Measurements from ENCODE around the gene CALM3. TPM values are rescaled to one million over a fixed set of nuclear protein-coding genes. Genes with fewer than 3 reads are reported as not detected.

CALM3 gene
- total RNA-seq, 4 donors from 2014 or later, result 114 to 155 (median 129) TPM

DNA sequence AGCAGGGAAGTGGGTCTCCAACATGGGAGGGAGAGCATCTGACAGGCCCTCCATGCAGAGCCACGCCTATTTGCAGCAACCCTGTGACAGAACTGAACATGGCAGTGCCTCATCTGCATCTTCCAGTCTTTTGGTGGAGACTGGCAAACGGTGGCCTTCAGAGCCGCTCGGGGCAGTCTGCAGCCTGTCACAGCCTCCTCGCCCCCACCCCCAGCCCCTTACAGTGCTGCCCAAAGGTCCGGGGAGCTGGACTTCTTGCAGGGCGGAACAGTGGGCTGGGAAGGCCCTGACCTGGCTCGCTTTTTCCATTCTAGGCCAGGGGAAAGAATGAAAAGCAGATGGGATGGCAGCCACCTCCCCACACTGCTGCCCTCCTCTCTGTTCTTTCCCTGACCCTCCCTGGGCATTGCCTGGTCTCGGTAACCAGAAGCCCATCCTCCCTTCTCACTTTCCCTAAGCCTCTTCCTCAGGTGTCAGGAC lies 2.7 kb downstream of the CALM3 start:
- no peak for DNase-seq (ENCODE audit: extremely low spot score)
- peak overlapping the region in 3 of 4 donors; percentile 7 to 99 (median 85) for H3K4me3 ChIP-seq
- intact Hi-C loops (cut with DNase I), result no loop called here
- no peaks in the 10 kb centered on the region for H3K9me3 ChIP-seq
- no peaks in the 10 kb centered on the region for H3K27me3 ChIP-seq
- H3K36me3 ChIP-seq, result peaks cover 11 to 36% (median 31%) of the 10 kb centered on the region in 4 donors
- WGBS, result 81% methylated on average over 3 of the region's 9 CpGs
- peak overlapping the region in 3 of 4 donors; percentile 96 to 98 (median 97) for H3K27ac ChIP-seq (replicated peaks in 1 of 4)
- no peak for TF ChIP-seq POLR2A (IDR thresholded peaks at IDR 0.05; ENCODE audit: low read depth)
- TF ChIP-seq, protein P1, sequence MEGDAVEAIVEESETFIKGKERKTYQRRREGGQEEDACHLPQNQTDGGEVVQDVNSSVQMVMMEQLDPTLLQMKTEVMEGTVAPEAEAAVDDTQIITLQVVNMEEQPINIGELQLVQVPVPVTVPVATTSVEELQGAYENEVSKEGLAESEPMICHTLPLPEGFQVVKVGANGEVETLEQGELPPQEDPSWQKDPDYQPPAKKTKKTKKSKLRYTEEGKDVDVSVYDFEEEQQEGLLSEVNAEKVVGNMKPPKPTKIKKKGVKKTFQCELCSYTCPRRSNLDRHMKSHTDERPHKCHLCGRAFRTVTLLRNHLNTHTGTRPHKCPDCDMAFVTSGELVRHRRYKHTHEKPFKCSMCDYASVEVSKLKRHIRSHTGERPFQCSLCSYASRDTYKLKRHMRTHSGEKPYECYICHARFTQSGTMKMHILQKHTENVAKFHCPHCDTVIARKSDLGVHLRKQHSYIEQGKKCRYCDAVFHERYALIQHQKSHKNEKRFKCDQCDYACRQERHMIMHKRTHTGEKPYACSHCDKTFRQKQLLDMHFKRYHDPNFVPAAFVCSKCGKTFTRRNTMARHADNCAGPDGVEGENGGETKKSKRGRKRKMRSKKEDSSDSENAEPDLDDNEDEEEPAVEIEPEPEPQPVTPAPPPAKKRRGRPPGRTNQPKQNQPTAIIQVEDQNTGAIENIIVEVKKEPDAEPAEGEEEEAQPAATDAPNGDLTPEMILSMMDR (IDR thresholded peaks at IDR 0.05), result no peak
- TF ChIP-seq POLR2AphosphoS5 (IDR thresholded peaks at IDR 0.05), result no peak
- H3K4me1 ChIP-seq, result peaks cover 46 to 67% (median 61%) of the 10 kb centered on the region in 4 donors

DNA sequence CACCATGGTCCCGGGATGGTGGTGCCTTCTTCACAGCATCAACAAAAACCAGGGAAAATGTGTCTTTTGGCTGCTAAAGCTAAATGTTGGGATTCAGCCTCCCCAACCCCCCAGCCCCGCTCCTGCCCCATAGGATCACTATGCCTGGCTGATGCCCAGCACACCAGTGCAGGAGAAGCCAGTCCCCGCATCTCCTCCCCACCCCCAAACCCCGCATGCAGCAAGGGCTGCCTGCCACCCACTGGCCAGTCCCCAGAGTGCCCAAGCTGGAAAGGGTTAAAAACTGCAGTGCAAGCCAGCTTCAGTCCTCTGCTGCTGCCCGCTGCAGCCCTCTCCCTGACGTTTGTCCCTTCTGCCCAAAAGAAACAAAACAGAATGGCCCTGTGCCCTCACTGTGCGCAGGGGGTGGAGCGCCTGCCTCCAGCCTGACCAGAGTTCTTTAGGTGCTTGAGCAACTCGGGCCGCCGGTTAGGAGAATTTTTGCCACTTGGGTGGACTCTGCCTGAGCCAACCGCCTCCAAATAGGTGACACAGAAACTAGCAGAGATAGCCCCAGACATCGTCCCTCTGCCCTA lies 3.7 kb downstream of the CALM3 start:
- DNase-seq (ENCODE audit: extremely low spot score), result no peak
- WGBS, result 72% methylated on average over 12 of the region's 13 CpGs
- intact Hi-C loops (cut with DNase I), result no loop called here

DNA sequence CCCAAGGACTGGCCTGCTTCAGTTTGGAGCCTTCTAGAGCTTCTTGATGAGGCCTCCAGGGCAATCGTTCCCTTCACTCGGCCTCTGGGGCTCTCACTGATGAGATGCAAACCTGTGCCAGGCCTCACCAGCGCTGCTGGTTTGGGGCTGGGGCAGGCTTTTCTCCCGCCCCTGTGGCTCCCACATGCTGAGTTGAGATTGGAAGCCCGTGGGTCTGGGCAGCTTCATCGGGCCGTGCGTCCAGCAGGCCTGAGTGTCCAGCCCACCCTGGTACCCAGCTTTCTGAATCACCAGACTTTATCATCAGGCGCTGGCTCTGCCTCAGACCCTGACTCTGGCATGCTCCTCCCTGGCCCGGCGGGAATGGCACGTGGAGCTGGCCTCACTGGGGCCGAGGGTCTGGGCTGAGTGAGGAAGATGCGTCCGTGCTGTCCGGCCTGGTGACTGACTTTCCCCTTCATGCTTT lies 4.3 kb downstream of the CALM3 start:
- no peak for DNase-seq (ENCODE audit: extremely low spot score)
- H3K9me3 ChIP-seq, result no peaks in the 10 kb centered on the region
- intact Hi-C loops (cut with DNase I), result no loop called here
- H3K36me3 ChIP-seq, result peaks cover 27 to 52% (median 47%) of the 10 kb centered on the region in 4 donors
- 100% methylated on average over 1 of the region's 16 CpGs for WGBS
- no peaks in the 10 kb centered on the region for H3K27me3 ChIP-seq
- peaks cover 46 to 62% (median 54%) of the 10 kb centered on the region in 4 donors for H3K4me1 ChIP-seq
- TF ChIP-seq POLR2AphosphoS5 (IDR thresholded peaks at IDR 0.05) (no peak), EP300 (IDR thresholded peaks at IDR 0.05) (no peak), POLR2A (IDR thresholded peaks at IDR 0.05; ENCODE audit: low read depth) (no peak)
- TF ChIP-seq, protein P1 (IDR thresholded peaks at IDR 0.05), result no peak
- H3K4me3 ChIP-seq, result no peak overlapping the region
- H3K27ac ChIP-seq (replicated peaks in 1 of 4), result peak overlapping the region in 2 of 4 donors; percentile 34 to 60

More for the DNA sequence above, 3.7 kb downstream of the CALM3 start:
- Histone ChIP-seq H3K27me3 (no peaks in the 10 kb centered on the region), H3K36me3 (peaks cover 22 to 46% (median 42%) of the 10 kb centered on the region in 4 donors), H3K9me3 (no peaks in the 10 kb centered on the region), H3K4me1 (peaks cover 46 to 67% (median 59%) of the 10 kb centered on the region in 4 donors), H3K27ac (replicated peaks in 1 of 4) (peak overlapping the region in 2 of 4 donors; percentile 34 to 60), H3K4me3 (peak overlapping the region in 1 of 4 donors; percentile 6)
- TF ChIP-seq EP300 (IDR thresholded peaks at IDR 0.05) (no peak), POLR2AphosphoS5 (IDR thresholded peaks at IDR 0.05) (no peak), POLR2A (IDR thresholded peaks at IDR 0.05; ENCODE audit: low read depth) (no peak)
- TF ChIP-seq, protein P1 (IDR thresholded peaks at IDR 0.05), result no peak

DNA sequence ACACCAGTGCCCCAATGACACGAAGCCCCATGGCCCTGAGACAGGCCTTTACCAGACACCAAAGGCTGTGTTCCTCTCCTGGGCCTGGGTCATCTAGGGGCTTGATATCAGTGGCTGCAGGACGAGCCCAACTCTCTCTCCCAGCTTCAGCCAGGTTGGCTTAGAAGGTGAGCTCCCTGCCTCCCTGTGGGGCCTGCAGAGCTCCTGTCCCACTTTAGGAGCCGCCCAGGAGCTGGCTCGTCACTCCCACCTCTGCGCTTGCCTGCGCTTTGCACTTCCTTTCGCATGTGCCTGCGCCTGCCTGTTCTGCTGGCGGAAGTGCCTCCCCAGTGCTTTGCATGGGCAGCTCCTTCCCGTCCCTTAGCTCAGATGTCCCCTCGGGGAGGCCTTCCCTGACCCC lies 4.9 kb downstream of the CALM3 start:
- DNase-seq (ENCODE audit: extremely low spot score), result no peak
- 91% methylated on average over 9 of the region's 11 CpGs for WGBS
- Histone ChIP-seq H3K4me1 (peaks cover 46 to 61% (median 53%) of the 10 kb centered on the region in 4 donors), H3K9me3 (no peaks in the 10 kb centered on the region), H3K4me3 (no peak overlapping the region), H3K27ac (replicated peaks in 1 of 4) (no peak overlapping the region), H3K27me3 (no peaks in the 10 kb centered on the region), H3K36me3 (peaks cover 27 to 57% (median 51%) of the 10 kb centered on the region in 4 donors)
- TF ChIP-seq, protein P1 (IDR thresholded peaks at IDR 0.05), result no peak
- no peak for TF ChIP-seq POLR2AphosphoS5 (IDR thresholded peaks at IDR 0.05)
- no peak for TF ChIP-seq EP300 (IDR thresholded peaks at IDR 0.05)
- TF ChIP-seq POLR2A (IDR thresholded peaks at IDR 0.05; ENCODE audit: low read depth), result no peak
- intact Hi-C loops (cut with DNase I), result no loop called here

All from esophagus muscularis mucosa (tissue), 4 donors.